ENCODE data around the gene MEN1. TPM values are rescaled to one million over a fixed set of nuclear protein-coding genes. Genes with fewer than 3 reads are reported as not detected.
A peak's percentile ranks its signal among the peaks of the same experiment; 100 is the strongest.
"Not testable (repeated sequence)": the region's sequence is repeated elsewhere in the genome, so short reads cannot be mapped to it uniquely, and the experiment has no call there.

MEN1 gene
- total RNA-seq, 2 donors from 2014 or later: 44.5 to 48.7 TPM

- no peak overlapping the region for H3K27ac ChIP-seq (ENCODE audit: low read depth, low read length)
- no peaks in the 10 kb centered on the region for H3K4me1 ChIP-seq (ENCODE audit: control insufficient read depth, insufficient read depth, low read length)
- no peak overlapping the region for H3K9ac ChIP-seq (ENCODE audit: extremely low read depth, low read length, poor library complexity, severe bottlenecking)
- Mint-ChIP-seq H3K27me3 (ENCODE audit: insufficient read depth) (no peaks in the 10 kb centered on the region), H3K36me3 (ENCODE audit: low read depth) (no peaks in the 10 kb centered on the region), H3K27ac (no peak overlapping the region), H3K4me1 (peaks cover 18% of the 10 kb centered on the region), H3K9me3 (no peaks in the 10 kb centered on the region), H3K4me3 (no peak overlapping the region)
- peak; percentile 87 for DNase-seq
- TF ChIP-seq CTCF (conservative IDR thresholded peaks at IDR 0.05): peak; percentile 74
- H3K36me3 ChIP-seq (ENCODE audit: control insufficient read depth, insufficient read depth, low read length): no peaks in the 10 kb centered on the region
- no peaks in the 10 kb centered on the region for H3K27me3 ChIP-seq (ENCODE audit: control insufficient read depth, insufficient read depth, low read length, poor library complexity, severe bottlenecking)
- 85 to 88% methylated on average over 10 to 16 of the region's 16 CpGs for WGBS, 2 experiments (ENCODE audit: insufficient coverage in 1 of 2, insufficient read length in 1 of 2)
- H3K9me3 ChIP-seq (ENCODE audit: control insufficient read depth, low read length): no peaks in the 10 kb centered on the region
- H3K4me3 ChIP-seq (ENCODE audit: low read length): no peak overlapping the region
Measured at GRCh38 chr11:64848826-64849597, 38.7 kb upstream of the MEN1 start.

GRCh38 chr11:64848214-64848825, 38.0 kb upstream of the MEN1 start:
- Histone ChIP-seq H3K9me3 (ENCODE audit: control insufficient read depth, low read length) (no peaks in the 10 kb centered on the region), H3K27me3 (ENCODE audit: control insufficient read depth, insufficient read depth, low read length, poor library complexity, severe bottlenecking) (no peaks in the 10 kb centered on the region), H3K9ac (ENCODE audit: extremely low read depth, low read length, poor library complexity, severe bottlenecking) (no peak overlapping the region), H3K4me1 (ENCODE audit: control insufficient read depth, insufficient read depth, low read length) (peaks cover 3% of the 10 kb centered on the region), H3K36me3 (ENCODE audit: control insufficient read depth, insufficient read depth, low read length) (no peaks in the 10 kb centered on the region), H3K4me3 (ENCODE audit: low read length) (no peak overlapping the region), H3K27ac (ENCODE audit: low read depth, low read length) (no peak overlapping the region)
- WGBS, 2 experiments (ENCODE audit: insufficient coverage in 1 of 2, insufficient read length in 1 of 2): 88% methylated on average over 6 of the region's 6 CpGs; no CpG with 5 or more reads in 1 of the 2 experiments
- H3K27ac Mint-ChIP-seq: no peak overlapping the region
- no peaks in the 10 kb centered on the region for H3K9me3 Mint-ChIP-seq
- DNase-seq: no peak
- TF ChIP-seq CTCF (conservative IDR thresholded peaks at IDR 0.05): no peak
- peaks cover 24% of the 10 kb centered on the region for H3K4me1 Mint-ChIP-seq
- H3K4me3 Mint-ChIP-seq: no peak overlapping the region
- H3K27me3 Mint-ChIP-seq (ENCODE audit: insufficient read depth): no peaks in the 10 kb centered on the region
- no peaks in the 10 kb centered on the region for H3K36me3 Mint-ChIP-seq (ENCODE audit: low read depth)

GRCh38 chr11:64846998-64847666, 36.8 kb upstream of the MEN1 start:
- Mint-ChIP-seq H3K9me3 (no peaks in the 10 kb centered on the region), H3K27me3 (ENCODE audit: insufficient read depth) (no peaks in the 10 kb centered on the region), H3K4me3 (no peak overlapping the region), H3K36me3 (ENCODE audit: low read depth) (no peaks in the 10 kb centered on the region), H3K4me1 (peaks cover 35% of the 10 kb centered on the region), H3K27ac (no peak overlapping the region)
- no peak overlapping the region for H3K4me3 ChIP-seq (ENCODE audit: low read length)
- H3K36me3 ChIP-seq (ENCODE audit: control insufficient read depth, insufficient read depth, low read length): no peaks in the 10 kb centered on the region
- peak; percentile 99 for DNase-seq
- 43 to 65% methylated on average over 4 to 13 of the region's 13 CpGs for WGBS, 2 experiments (ENCODE audit: insufficient coverage in 1 of 2, insufficient read length in 1 of 2)
- H3K4me1 ChIP-seq (ENCODE audit: control insufficient read depth, insufficient read depth, low read length): peaks cover 5% of the 10 kb centered on the region
- no peaks in the 10 kb centered on the region for H3K9me3 ChIP-seq (ENCODE audit: control insufficient read depth, low read length)
- H3K27ac ChIP-seq (ENCODE audit: low read depth, low read length): no peak overlapping the region
- peak; percentile 99 for TF ChIP-seq CTCF (conservative IDR thresholded peaks at IDR 0.05)
- H3K27me3 ChIP-seq (ENCODE audit: control insufficient read depth, insufficient read depth, low read length, poor library complexity, severe bottlenecking): no peaks in the 10 kb centered on the region
- no peak overlapping the region for H3K9ac ChIP-seq (ENCODE audit: extremely low read depth, low read length, poor library complexity, severe bottlenecking)

GRCh38 chr11:64845776-64846129, 35.4 kb upstream of the MEN1 start:
- H3K9me3 Mint-ChIP-seq; H3K9me3 ChIP-seq (ENCODE audit: control insufficient read depth, low read length); H3K27me3 Mint-ChIP-seq (ENCODE audit: insufficient read depth); DNase-seq; H3K9ac ChIP-seq (ENCODE audit: extremely low read depth, low read length, poor library complexity, severe bottlenecking); H3K36me3 ChIP-seq (ENCODE audit: control insufficient read depth, insufficient read depth, low read length); H3K27ac ChIP-seq (ENCODE audit: low read depth, low read length); H3K27me3 ChIP-seq (ENCODE audit: control insufficient read depth, insufficient read depth, low read length, poor library complexity, severe bottlenecking); H3K4me1 ChIP-seq (ENCODE audit: control insufficient read depth, insufficient read depth, low read length); H3K27ac Mint-ChIP-seq; H3K36me3 Mint-ChIP-seq (ENCODE audit: low read depth); H3K4me3 ChIP-seq (ENCODE audit: low read length): not testable (repeated sequence)
- 87 to 89% methylated on average over 7 to 8 of the region's 8 CpGs for WGBS, 2 experiments (ENCODE audit: insufficient coverage in 1 of 2, insufficient read length in 1 of 2)
- peak overlapping the region; percentile 74 for H3K4me3 Mint-ChIP-seq
- peaks cover 25% of the 10 kb centered on the region for H3K4me1 Mint-ChIP-seq

All from endodermal cell (in vitro differentiated cells).